Fibroblast of pulmonary artery (primary cell): ENCODE results near the gene DERL2.

Source experiments
- DNase-seq: peaks from one replicate; pipeline ENCODE4 v3.0.0-alpha.2; 2010; ENCODE audit warnings: low read depth
- H3K4me3 ChIP-seq: replicated peaks from 2 replicates; pipeline ENCODE4 v1.5.1; 2011; ENCODE audit warnings: low read depth, mild to moderate bottlenecking, control low read depth, low read length, moderate library complexity
- TF ChIP-seq, protein P1 (sequence below): IDR thresholded peaks from 2 replicates; pipeline ENCODE4 v1.5.1; 2011; ENCODE audit warnings: mild to moderate bottlenecking, control low read depth, low read length, inconsistent platforms; ENCODE audit errors: missing control alignments

The DERL2 gene

DNA sequence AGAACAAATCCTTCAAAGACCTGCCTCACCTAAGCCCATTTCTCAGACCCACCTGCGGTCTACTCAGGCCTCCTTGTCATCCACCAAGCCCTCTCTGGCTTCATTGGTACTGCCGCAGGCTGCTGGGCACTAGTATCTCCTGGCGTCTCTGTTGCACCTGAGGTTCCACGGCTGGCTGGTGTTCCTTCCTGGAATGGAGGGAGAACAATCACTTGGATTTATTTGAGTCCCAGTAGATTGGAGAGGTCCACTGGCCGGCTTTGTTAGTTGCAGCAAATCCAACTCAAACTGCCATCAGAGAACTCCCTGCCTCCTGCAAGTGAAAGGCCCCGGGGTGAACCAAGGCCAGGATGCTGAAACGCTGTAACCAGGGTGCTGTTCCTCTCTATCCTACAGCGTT, 15.7 kb upstream of the DERL2 start:
- no peak for DNase-seq
- TF ChIP-seq, protein P1, sequence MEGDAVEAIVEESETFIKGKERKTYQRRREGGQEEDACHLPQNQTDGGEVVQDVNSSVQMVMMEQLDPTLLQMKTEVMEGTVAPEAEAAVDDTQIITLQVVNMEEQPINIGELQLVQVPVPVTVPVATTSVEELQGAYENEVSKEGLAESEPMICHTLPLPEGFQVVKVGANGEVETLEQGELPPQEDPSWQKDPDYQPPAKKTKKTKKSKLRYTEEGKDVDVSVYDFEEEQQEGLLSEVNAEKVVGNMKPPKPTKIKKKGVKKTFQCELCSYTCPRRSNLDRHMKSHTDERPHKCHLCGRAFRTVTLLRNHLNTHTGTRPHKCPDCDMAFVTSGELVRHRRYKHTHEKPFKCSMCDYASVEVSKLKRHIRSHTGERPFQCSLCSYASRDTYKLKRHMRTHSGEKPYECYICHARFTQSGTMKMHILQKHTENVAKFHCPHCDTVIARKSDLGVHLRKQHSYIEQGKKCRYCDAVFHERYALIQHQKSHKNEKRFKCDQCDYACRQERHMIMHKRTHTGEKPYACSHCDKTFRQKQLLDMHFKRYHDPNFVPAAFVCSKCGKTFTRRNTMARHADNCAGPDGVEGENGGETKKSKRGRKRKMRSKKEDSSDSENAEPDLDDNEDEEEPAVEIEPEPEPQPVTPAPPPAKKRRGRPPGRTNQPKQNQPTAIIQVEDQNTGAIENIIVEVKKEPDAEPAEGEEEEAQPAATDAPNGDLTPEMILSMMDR = no peak
- no peak overlapping the region for H3K4me3 ChIP-seq

DNA sequence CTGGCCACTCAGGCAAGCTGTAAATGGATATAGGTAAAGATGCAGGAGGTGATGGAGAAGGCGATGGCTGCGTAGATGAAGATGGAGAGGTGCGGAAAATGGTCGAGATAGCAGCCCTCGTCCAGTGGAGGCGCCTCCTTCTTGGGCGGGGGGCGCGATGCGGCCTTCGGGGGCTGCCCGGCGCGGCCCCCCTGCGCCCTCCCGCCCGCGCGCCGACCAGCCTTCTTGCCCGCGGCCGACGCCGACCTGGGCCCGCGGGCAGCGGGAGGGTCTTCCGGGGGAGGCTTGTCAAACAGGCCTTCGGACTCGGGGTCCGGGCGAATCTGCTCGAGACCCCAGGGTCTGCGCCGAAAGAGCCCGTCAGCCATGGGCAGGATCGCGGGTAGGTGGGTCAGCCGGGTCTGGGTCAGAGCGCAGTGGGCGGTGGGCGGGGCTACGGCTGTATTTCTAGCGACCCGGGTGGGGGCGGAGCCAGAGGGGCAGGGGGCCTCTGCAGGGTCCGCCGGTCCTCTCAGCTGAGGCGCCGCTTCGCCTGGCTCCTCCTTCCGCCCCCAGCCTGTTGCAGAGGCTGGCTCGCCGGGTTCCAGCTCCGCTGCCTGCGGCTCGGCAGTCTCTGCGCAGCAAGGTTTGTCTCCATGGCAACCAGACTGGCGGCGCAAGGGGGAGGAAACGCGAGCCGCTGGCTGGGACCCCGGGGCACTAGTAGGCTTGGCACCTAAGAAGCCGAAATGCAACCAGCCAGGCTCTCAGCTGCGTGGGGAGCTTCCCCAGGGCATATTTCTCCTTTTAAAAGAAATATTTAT, 14.8 kb upstream of the DERL2 start:
- TF ChIP-seq, protein P1 = no peak
- DNase-seq = peak; percentile 87
- H3K4me3 ChIP-seq = peak overlapping the region; percentile 64

DNA sequence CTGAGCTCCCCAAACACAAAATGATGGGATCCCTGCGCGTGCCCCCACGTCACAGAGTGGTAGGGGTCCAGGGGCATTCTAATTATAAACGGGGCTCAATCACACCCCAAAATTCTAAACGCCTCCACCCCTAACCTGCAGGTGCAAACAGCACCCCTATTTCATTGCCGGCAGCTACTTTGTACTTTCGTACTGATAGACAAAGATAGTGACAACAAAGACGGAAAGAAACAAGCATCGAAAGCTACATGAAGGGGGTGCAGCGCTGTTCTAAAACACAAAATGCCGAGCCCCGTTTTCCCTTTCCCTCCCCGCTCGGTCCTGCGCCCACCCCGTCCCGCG, 14.2 kb upstream of the DERL2 start:
- no peak for DNase-seq
- TF ChIP-seq, protein P1 = no peak
- peak overlapping the region; percentile 64 for H3K4me3 ChIP-seq

DNA sequence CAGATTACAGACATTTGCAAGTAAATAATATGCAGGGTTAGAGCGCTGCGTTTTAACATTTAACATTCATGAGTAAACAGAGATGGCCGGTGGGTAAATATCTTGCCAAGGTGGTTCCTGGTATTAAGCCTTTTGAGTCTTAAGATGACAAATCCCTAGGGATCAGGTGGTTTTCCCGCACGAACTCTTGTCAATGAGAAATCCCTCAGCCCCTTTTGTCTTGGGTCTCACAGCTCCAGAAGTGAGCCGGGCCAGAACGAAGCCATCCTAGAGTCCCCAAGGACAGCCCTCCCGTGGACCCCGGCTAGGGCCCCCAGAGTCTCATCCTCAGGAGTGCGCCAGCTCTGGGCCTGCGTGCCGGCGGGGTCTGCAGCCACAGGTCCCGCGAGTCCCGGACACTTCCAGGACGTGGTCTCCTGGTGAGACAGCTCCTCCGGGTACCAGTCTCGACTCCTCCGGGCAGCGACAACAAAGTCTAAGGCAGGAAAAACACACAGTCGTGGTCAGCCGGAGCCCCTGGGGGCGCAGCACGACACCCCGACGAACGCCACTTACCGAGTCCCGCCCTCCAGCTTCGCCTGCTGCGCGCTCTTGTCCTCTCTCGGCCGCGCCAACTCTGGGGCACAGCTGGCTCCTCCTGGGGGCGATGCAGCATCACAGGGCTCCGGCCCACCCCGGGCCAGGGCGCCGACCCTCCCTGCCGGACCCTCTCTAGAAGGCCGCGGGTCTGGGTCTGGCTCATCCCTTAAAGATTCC, 13.7 kb upstream of the DERL2 start:
- H3K4me3 ChIP-seq = peak overlapping the region; percentile 64

DNA sequence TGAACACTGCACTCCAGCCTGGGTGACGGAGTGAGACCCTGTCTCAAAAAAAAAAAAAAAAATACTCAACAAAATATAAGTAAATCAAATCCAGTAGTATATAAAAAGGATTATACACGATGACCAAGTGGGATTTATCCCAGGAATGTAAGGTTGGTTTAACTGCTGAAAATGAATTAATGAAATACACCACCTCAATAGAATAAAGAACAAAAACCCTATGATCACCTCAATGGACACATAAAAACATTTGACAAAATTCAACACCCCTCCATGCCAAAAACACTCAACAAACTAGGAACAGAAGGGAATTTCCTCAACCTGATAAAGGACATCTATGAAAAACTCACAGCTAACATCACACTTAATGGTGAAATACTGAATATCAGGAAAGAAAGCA, 7.0 kb upstream of the DERL2 start:
- no peak overlapping the region for H3K4me3 ChIP-seq
- TF ChIP-seq, protein P1 = no peak
- DNase-seq = no peak

More for the DNA sequence above, 13.7 kb upstream of the DERL2 start:
- no peak for DNase-seq
- TF ChIP-seq, protein P1 = no peak

DNA sequence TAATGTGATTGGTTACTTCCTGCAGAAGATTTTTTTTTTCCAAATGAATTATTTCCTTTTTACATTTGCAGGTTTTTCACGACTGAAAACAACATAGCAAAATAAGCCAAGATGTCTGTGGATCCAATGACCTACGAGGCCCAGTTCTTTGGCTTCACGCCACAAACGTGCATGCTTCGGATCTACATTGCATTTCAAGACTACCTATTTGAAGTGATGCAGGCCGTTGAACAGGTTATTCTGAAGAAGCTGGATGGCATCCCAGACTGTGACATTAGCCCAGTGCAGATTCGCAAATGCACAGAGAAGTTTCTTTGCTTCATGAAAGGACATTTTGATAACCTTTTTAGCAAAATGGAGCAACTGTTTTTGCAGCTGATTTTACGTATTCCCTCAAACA, 2.8 kb upstream of the DERL2 start:
- no peak for DNase-seq
- TF ChIP-seq, protein P1 = no peak
- H3K4me3 ChIP-seq = no peak overlapping the region
